GM19240 (cell line): ENCODE results near the gene MAGEA2.
"Not testable (repeated sequence)": the region's sequence is repeated elsewhere in the genome, so short reads cannot be mapped to it uniquely, and the experiment has no call there.

Experiments used
- DNase-seq: peaks from one replicate; pipeline ENCODE4 v3.0.0; 2011; ENCODE audit warnings: low spot score; ENCODE audit not compliant: insufficient read length

MAGEA2 gene

DNA sequence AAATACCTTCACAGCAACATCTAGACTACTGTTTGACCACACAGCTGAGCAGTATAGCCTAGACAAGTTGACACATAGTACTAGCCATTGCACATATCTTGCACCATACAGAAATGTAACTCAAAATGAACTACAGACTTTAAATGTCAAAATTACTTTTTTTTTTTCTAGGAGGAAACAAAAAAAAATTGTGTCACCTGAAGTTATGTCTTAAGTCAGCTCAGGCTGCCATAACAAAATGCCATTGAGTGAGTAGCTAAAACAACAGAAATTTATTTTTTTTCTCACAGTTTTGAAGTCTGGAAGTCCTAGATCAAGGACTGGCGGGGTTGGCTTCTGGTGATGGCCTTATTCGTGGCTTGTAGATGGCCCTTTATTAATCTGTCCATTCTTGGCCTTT is 44.5 kb downstream of the MAGEA2 start, which contains the start of gene CSAG2:
CSAG2 (minus strand) TSS at position 101 of the 400 bp plus-strand sequence. CDS start 161 bp downstream, outside the sequence.
- DNase-seq = not testable (repeated sequence)

DNA sequence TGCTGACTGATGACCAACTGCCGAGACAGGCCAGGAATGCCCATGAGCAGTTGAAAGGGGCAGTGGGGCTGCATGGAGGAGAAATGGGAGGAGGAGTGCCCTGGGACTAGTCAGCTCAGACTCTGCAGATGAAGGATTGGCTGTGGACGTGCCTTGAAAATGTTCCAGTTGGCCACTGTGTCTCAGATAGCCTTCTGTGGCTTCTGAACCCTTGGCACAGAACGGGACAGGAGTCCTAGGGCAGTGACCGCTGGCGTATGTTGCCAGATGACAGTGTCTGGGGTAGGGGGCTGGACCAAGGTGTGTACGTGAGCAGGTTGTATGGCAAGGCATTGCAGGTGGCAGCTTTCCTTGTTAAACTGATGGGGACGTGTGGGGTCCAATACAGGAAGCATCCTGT is 47.1 kb downstream of the MAGEA2 start:
- DNase-seq = not testable (repeated sequence)

DNA sequence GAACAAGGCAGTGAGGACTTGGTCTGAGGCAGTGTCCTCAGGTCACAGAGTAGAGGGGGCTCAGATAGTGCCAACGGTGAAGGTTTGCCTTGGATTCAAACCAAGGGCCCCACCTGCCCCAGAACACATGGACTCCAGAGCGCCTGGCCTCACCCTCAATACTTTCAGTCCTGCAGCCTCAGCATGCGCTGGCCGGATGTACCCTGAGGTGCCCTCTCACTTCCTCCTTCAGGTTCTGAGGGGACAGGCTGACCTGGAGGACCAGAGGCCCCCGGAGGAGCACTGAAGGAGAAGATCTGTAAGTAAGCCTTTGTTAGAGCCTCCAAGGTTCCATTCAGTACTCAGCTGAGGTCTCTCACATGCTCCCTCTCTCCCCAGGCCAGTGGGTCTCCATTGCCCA is 53.3 kb downstream of the MAGEA2 start:
- not testable (repeated sequence) for DNase-seq
